H9 (cell line): ENCODE results near the gene GNAS-AS1. TPM values are rescaled to one million over a fixed set of nuclear protein-coding genes. Genes with fewer than 3 reads are reported as not detected.

ENCODE experiments used
- DNase-seq: peaks from one replicate; pipeline ENCODE4 v3.0.0-alpha.2; 2017
- H2AFZ ChIP-seq: one replicate; pipeline ENCODE4 v1.6.1; 2013; ENCODE audit warnings: mild to moderate bottlenecking, low read length, control low read depth, moderate library complexity
- H2AK5ac ChIP-seq: 2 replicates; pipeline ENCODE4 v1.6.1; 2013; ENCODE audit warnings: low read length, control low read depth, mixed read lengths; ENCODE audit not compliant: insufficient read length
- H2BK120ac ChIP-seq: one replicate; pipeline ENCODE4 v1.6.1; 2013; ENCODE audit warnings: low read depth, mild to moderate bottlenecking, low read length, control low read depth, inconsistent platforms; ENCODE audit not compliant: poor library complexity, severe bottlenecking
- H2BK12ac ChIP-seq: 2 replicates; pipeline ENCODE4 v1.6.1; 2013; ENCODE audit warnings: low read length, control low read depth, mixed read lengths, low read depth; ENCODE audit not compliant: insufficient read length
- H2BK15ac ChIP-seq: 2 replicates; pipeline ENCODE4 v1.6.1; 2013; ENCODE audit warnings: low read depth, low read length, control low read depth
- H2BK20ac ChIP-seq: one replicate; pipeline ENCODE4 v1.6.1; 2013; ENCODE audit warnings: low read depth, mild to moderate bottlenecking, low read length, control low read depth, inconsistent platforms; ENCODE audit not compliant: poor library complexity, severe bottlenecking
- H2BK5ac ChIP-seq: 2 replicates; pipeline ENCODE4 v1.6.1; 2013; ENCODE audit warnings: low read length, control low read depth, mixed read lengths; ENCODE audit not compliant: insufficient read length
- H3K14ac ChIP-seq: 2 replicates; pipeline ENCODE4 v1.6.1; 2013; ENCODE audit warnings: low read length, control low read depth; ENCODE audit not compliant: insufficient read depth
- H3K18ac ChIP-seq: 2 replicates; pipeline ENCODE4 v1.6.1; 2013; ENCODE audit warnings: low read depth, mild to moderate bottlenecking, mixed read lengths, low read length, control low read depth; ENCODE audit not compliant: insufficient read length
- H3K23ac ChIP-seq: 2 replicates; pipeline ENCODE4 v1.6.1; 2013; ENCODE audit warnings: low read length, control low read depth, mixed read lengths, low read depth; ENCODE audit not compliant: insufficient read length
- H3K23me2 ChIP-seq: 2 replicates; pipeline ENCODE4 v1.6.1; 2013; ENCODE audit warnings: low read depth, mild to moderate bottlenecking, mixed read lengths, low read length, control low read depth; ENCODE audit not compliant: insufficient read length, poor library complexity, severe bottlenecking
- H3K27ac ChIP-seq: 2 replicates; pipeline ENCODE4 v1.5.1; 2013; ENCODE audit warnings: low read length, control low read depth, mixed read lengths, low read depth; ENCODE audit not compliant: insufficient read length
- H3K27me3 ChIP-seq: 2 replicates; pipeline ENCODE4 v1.6.1; 2013; ENCODE audit warnings: low read length, control low read depth, inconsistent platforms; ENCODE audit not compliant: insufficient read depth
- H3K4ac ChIP-seq: 2 replicates; pipeline ENCODE4 v1.6.1; 2013; ENCODE audit warnings: low read depth, mild to moderate bottlenecking, control low read depth, inconsistent platforms, low read length, moderate library complexity
- H3K4me1 ChIP-seq: 2 replicates; pipeline ENCODE4 v1.6.1; 2013; ENCODE audit warnings: low read length, control low read depth, inconsistent platforms; ENCODE audit not compliant: insufficient read depth
- H3K4me2 ChIP-seq: 2 replicates; pipeline ENCODE4 v1.6.1; 2013; ENCODE audit warnings: low read length, control low read depth, mixed read lengths; ENCODE audit not compliant: insufficient read length, insufficient read depth
- H3K56ac ChIP-seq: 2 replicates; pipeline ENCODE4 v1.6.1; 2013; ENCODE audit warnings: low read depth, mild to moderate bottlenecking, mixed read lengths, low read length, control low read depth; ENCODE audit not compliant: insufficient read length
- H3K79me1 ChIP-seq: 2 replicates; pipeline ENCODE4 v1.6.1; 2013; ENCODE audit warnings: low read depth, mild to moderate bottlenecking, moderate library complexity, low read length, control low read depth, inconsistent platforms; ENCODE audit not compliant: insufficient read depth, poor library complexity, severe bottlenecking
- H3K79me2 ChIP-seq: 2 replicates; pipeline ENCODE4 v1.6.1; 2013; ENCODE audit warnings: low read length, control low read depth, inconsistent platforms; ENCODE audit not compliant: insufficient read depth
- H3K9ac ChIP-seq: 2 replicates; pipeline ENCODE4 v1.6.1; 2013; ENCODE audit warnings: low read length, control low read depth, mixed read lengths; ENCODE audit not compliant: insufficient read length; ENCODE audit errors: extremely low read depth
- H3K9me3 ChIP-seq: one replicate; pipeline ENCODE4 v1.6.1; 2013; ENCODE audit warnings: low read depth, low read length, inconsistent platforms; ENCODE audit not compliant: control insufficient read depth
- H3T11ph ChIP-seq: one replicate; pipeline ENCODE4 v1.6.1; 2013; ENCODE audit warnings: mild to moderate bottlenecking, low read length, control low read depth, inconsistent platforms
- H4K20me1 ChIP-seq: one replicate; pipeline ENCODE4 v1.6.1; 2013; ENCODE audit not compliant: control insufficient read depth, insufficient read length, insufficient read depth
- H4K5ac ChIP-seq: 2 replicates; pipeline ENCODE4 v1.6.1; 2013; ENCODE audit warnings: low read depth, mild to moderate bottlenecking, mixed read lengths, low read length, control low read depth; ENCODE audit not compliant: insufficient read length
- H4K8ac ChIP-seq: replicated peaks from 2 replicates; pipeline ENCODE4 v1.6.1; 2013; ENCODE audit warnings: low read length, control low read depth, mixed read lengths, low read depth; ENCODE audit not compliant: insufficient read length
- H4K91ac ChIP-seq: 2 replicates; pipeline ENCODE4 v1.6.1; 2013; ENCODE audit warnings: low read depth, mild to moderate bottlenecking, moderate library complexity, mixed read lengths, low read length, control low read depth; ENCODE audit not compliant: insufficient read length
- H3K27ac Mint-ChIP-seq, 3 experiments: 2 replicates in 2 of 3; 3 replicates in 1 of 3; pipeline ENCODE4 v1.8.0; 2020 to 2021; ENCODE audit warnings: mixed read lengths in 3 of 3, mild to moderate bottlenecking in 1 of 3, moderate library complexity in 1 of 3
- H3K27me3 Mint-ChIP-seq: 2 replicates; pipeline ENCODE4 v1.8.0; 2021; ENCODE audit warnings: low read depth, mild to moderate bottlenecking, moderate library complexity, mixed read lengths
- H3K36me3 Mint-ChIP-seq, 3 experiments: 2 replicates in 2 of 3; 3 replicates in 1 of 3; pipeline ENCODE4 v1.8.0; 2020 to 2021; ENCODE audit warnings: low read depth in 3 of 3, mixed read lengths in 3 of 3; ENCODE audit not compliant: insufficient read depth in 1 of 3
- H3K4me1 Mint-ChIP-seq, 2 experiments: 2 replicates each; pipeline ENCODE4 v1.8.0; 2020; ENCODE audit warnings: mixed read lengths in 2 of 2
- H3K4me3 Mint-ChIP-seq, 2 experiments: 2 replicates in 1 of 2; 3 replicates in 1 of 2; pipeline ENCODE4 v1.8.0; 2020 to 2021; ENCODE audit warnings: mild to moderate bottlenecking in 2 of 2, mixed read lengths in 2 of 2, moderate library complexity in 1 of 2
- H3K9me3 Mint-ChIP-seq, 2 experiments: 2 replicates in 1 of 2; 3 replicates in 1 of 2; pipeline ENCODE4 v1.8.0; 2020; ENCODE audit warnings: mild to moderate bottlenecking in 2 of 2, mixed read lengths in 2 of 2, moderate library complexity in 1 of 2
- WGBS: extraction: QIAGEN DNeasy Blood & Tissue Kit; methylation state at CpG from one replicate; pipeline ENCODE4 v1.1.7; 2013; ENCODE audit warnings: missing lambda C conversion rate, low lambda C conversion rate, mixed read lengths; ENCODE audit not compliant: insufficient read length; ENCODE audit errors: extremely low coverage; 5-methylcytosine and 5-hydroxymethylcytosine counted together
- total RNA-seq: library from RNA; stranded (reverse); gene quantifications from 2 replicates; pipeline ENCODE4 v1.2.1, GENCODE V29; 2021
- TF ChIP-seq, protein P1 (sequence below): fragments of 200-600 bp; sonication (generic); conservative IDR thresholded peaks from 3 replicates; pipeline ENCODE4 v1.8.0; 2021; ENCODE audit warnings: antibody characterized with exemption, mild to moderate bottlenecking

GNAS-AS1 gene
- total RNA-seq, 1 experiment from 2014 or later, result 11.3 TPM

DNA sequence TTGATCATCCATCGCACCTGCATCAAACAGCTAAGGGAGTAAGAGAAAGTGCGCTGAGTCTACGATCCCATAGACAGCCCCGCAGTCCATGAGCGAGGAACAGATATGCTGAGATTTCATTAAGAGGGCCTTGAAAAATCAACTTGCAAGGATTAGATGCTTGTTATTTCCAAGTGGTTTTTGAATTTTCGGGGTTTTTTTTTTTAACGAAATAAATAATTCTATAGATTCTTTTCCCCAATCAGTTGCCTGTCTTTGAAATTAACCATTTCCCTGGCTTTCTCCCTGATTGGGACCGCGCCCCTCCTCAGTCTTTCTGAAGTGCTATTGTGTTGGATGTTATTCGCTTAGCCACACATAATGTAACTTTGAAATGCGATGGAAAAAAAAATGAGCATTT lies 48.6 kb downstream of the GNAS-AS1 start:
- peaks cover 6% of the 10 kb centered on the region; the same call in 1 of the 2 replicates for H3K4me1 ChIP-seq
- no peak overlapping the region for H2BK12ac ChIP-seq
- peaks cover 46 to 72% of the 10 kb centered on the region in 2 experiments for H3K4me1 Mint-ChIP-seq
- H2BK120ac ChIP-seq, result no peak overlapping the region
- H2AFZ ChIP-seq, result no peak overlapping the region
- no peaks in the 10 kb centered on the region for H3K79me2 ChIP-seq
- no peak overlapping the region for H3K4me3 Mint-ChIP-seq
- no peak overlapping the region for H2BK5ac ChIP-seq
- no peak overlapping the region for H4K8ac ChIP-seq
- H3K18ac ChIP-seq, result no peak overlapping the region
- TF ChIP-seq, protein P1, sequence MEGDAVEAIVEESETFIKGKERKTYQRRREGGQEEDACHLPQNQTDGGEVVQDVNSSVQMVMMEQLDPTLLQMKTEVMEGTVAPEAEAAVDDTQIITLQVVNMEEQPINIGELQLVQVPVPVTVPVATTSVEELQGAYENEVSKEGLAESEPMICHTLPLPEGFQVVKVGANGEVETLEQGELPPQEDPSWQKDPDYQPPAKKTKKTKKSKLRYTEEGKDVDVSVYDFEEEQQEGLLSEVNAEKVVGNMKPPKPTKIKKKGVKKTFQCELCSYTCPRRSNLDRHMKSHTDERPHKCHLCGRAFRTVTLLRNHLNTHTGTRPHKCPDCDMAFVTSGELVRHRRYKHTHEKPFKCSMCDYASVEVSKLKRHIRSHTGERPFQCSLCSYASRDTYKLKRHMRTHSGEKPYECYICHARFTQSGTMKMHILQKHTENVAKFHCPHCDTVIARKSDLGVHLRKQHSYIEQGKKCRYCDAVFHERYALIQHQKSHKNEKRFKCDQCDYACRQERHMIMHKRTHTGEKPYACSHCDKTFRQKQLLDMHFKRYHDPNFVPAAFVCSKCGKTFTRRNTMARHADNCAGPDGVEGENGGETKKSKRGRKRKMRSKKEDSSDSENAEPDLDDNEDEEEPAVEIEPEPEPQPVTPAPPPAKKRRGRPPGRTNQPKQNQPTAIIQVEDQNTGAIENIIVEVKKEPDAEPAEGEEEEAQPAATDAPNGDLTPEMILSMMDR, result no peak
- H3K4me2 ChIP-seq, result no peak overlapping the region
- H3K36me3 Mint-ChIP-seq, result no peaks in the 10 kb centered on the region
- H3T11ph ChIP-seq, result no peak overlapping the region
- no peak overlapping the region for H3K4ac ChIP-seq
- no peaks in the 10 kb centered on the region for H4K20me1 ChIP-seq
- no peaks in the 10 kb centered on the region for H3K79me1 ChIP-seq
- no peak overlapping the region for H3K14ac ChIP-seq
- peaks cover 11% of the 10 kb centered on the region for H3K27me3 Mint-ChIP-seq
- no peaks in the 10 kb centered on the region for H3K27me3 ChIP-seq
- no peak overlapping the region for H3K23ac ChIP-seq
- WGBS, result no CpG with 5 or more reads among the region's 11 CpGs
- H3K9me3 Mint-ChIP-seq, result no peaks in the 10 kb centered on the region
- no peaks in the 10 kb centered on the region for H3K9me3 ChIP-seq
- H2BK20ac ChIP-seq, result no peak overlapping the region
- H2AK5ac ChIP-seq, result no peak overlapping the region
- no peak overlapping the region for H4K91ac ChIP-seq
- H4K5ac ChIP-seq, result no peak overlapping the region
- H3K27ac ChIP-seq, result no peak overlapping the region
- no peak overlapping the region; a peak in 1 of 7 replicates for H3K27ac Mint-ChIP-seq
- no peak overlapping the region for H2BK15ac ChIP-seq
- H3K56ac ChIP-seq, result no peak overlapping the region
- no peak overlapping the region for H3K9ac ChIP-seq
- DNase-seq, result no peak
- H3K23me2 ChIP-seq, result no peaks in the 10 kb centered on the region
